PFSK-1 (cell line): Measurements from ENCODE around the gene CASKIN2.

Experiments
- POLR2AphosphoS5 ChIP-seq: IDR thresholded peaks from 2 replicates; pipeline ENCODE4 v1.6.1; 2012; ENCODE audit warnings: low read depth, mild to moderate bottlenecking, control low read depth, low read length, moderate library complexity
- SIN3A ChIP-seq: IDR thresholded peaks from 2 replicates; pipeline ENCODE4 v1.6.1; 2012; ENCODE audit warnings: mild to moderate bottlenecking, low read length, moderate library complexity, borderline replicate concordance; ENCODE audit not compliant: insufficient read depth
- TAF1 ChIP-seq: IDR thresholded peaks from 2 replicates; pipeline ENCODE4 v1.6.1; 2012; ENCODE audit warnings: low read length, control low read depth, borderline replicate concordance; ENCODE audit not compliant: insufficient read depth
- TF ChIP-seq, protein P1 (sequence below), 2 experiments: IDR thresholded peaks; 2 replicates each; pipeline versions ENCODE4 v1.6.1 to v1.8.0; 2011 to 2012; ENCODE audit warnings: low read depth in 2 of 2, low read length in 2 of 2, control low read depth in 1 of 2, inconsistent platforms in 1 of 2, mild to moderate bottlenecking in 1 of 2, moderate library complexity in 1 of 2; ENCODE audit not compliant: insufficient read depth in 1 of 2

DNA sequence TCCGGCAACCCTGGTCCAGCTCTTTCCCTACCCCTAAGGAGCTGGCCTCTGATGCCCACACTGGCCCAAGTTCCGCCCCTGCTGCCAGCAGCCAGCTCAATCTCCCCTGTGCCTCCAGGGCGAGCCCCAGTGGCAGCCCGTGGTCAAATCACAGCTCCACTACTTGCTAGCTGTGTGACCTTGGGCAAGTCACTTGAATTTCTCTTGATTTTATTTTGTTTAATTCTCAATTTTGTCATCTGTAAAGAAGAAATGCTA is 10.3 kb downstream of the CASKIN2 start:
- TF ChIP-seq, protein P1, sequence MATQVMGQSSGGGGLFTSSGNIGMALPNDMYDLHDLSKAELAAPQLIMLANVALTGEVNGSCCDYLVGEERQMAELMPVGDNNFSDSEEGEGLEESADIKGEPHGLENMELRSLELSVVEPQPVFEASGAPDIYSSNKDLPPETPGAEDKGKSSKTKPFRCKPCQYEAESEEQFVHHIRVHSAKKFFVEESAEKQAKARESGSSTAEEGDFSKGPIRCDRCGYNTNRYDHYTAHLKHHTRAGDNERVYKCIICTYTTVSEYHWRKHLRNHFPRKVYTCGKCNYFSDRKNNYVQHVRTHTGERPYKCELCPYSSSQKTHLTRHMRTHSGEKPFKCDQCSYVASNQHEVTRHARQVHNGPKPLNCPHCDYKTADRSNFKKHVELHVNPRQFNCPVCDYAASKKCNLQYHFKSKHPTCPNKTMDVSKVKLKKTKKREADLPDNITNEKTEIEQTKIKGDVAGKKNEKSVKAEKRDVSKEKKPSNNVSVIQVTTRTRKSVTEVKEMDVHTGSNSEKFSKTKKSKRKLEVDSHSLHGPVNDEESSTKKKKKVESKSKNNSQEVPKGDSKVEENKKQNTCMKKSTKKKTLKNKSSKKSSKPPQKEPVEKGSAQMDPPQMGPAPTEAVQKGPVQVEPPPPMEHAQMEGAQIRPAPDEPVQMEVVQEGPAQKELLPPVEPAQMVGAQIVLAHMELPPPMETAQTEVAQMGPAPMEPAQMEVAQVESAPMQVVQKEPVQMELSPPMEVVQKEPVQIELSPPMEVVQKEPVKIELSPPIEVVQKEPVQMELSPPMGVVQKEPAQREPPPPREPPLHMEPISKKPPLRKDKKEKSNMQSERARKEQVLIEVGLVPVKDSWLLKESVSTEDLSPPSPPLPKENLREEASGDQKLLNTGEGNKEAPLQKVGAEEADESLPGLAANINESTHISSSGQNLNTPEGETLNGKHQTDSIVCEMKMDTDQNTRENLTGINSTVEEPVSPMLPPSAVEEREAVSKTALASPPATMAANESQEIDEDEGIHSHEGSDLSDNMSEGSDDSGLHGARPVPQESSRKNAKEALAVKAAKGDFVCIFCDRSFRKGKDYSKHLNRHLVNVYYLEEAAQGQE (IDR thresholded peaks at IDR 0.05; ENCODE audit: insufficient read depth in 1 of 2, low read depth in 2 of 2, low read length in 2 of 2): no peak
- TF ChIP-seq POLR2AphosphoS5 (no peak), TAF1 (no peak), SIN3A (no peak)
